WTC11 (cell line): ENCODE results near the gene COL12A1. TPM values are rescaled to one million over a fixed set of nuclear protein-coding genes. Genes with fewer than 3 reads are reported as not detected.
A peak's percentile ranks its signal among the peaks of the same experiment; 100 is the strongest.

Source experiments
- ATAC-seq: fragments of 200-7000 bp; cut with Tn5 transposase; 2 replicates; pipeline ENCODE4 v1.10.0; 2021; ENCODE audit warnings: mild to moderate bottlenecking, moderate library complexity
- CTCF ChIA-PET: fragments of 300-600 bp; sonication (Branson Sonifier 250); formaldehyde crosslinking; loops from one replicate; lab custom pipeline; 2021; ENCODE audit warnings: antibody characterized with exemption; lab: Charles Lee
- POLR2A ChIA-PET: fragments of 350-600 bp; sonication (Branson Sonifier 250); formaldehyde crosslinking; loops from one replicate; lab custom pipeline; 2021; ENCODE audit warnings: antibody characterized with exemption; lab: Charles Lee
- DNase-seq: peaks from one replicate; pipeline ENCODE4 v3.0.0; 2021; ENCODE audit warnings: low spot score
- H3K27ac Mint-ChIP-seq: 2 replicates; pipeline ENCODE4 v1.8.0; 2021; ENCODE audit warnings: mixed read lengths
- H3K27me3 Mint-ChIP-seq: 2 replicates; pipeline ENCODE4 v1.8.0; 2021; ENCODE audit warnings: low read depth, mild to moderate bottlenecking, moderate library complexity, mixed read lengths
- H3K36me3 Mint-ChIP-seq: 2 replicates; pipeline ENCODE4 v1.8.0; 2021; ENCODE audit warnings: mixed read lengths
- H3K4me1 Mint-ChIP-seq: 2 replicates; pipeline ENCODE4 v1.8.0; 2022; ENCODE audit warnings: mixed read lengths
- H3K4me3 Mint-ChIP-seq: 2 replicates; pipeline ENCODE4 v1.8.0; 2021; ENCODE audit warnings: mild to moderate bottlenecking, moderate library complexity, mixed read lengths
- H3K9me3 Mint-ChIP-seq: 2 replicates; pipeline ENCODE4 v1.8.0; 2021; ENCODE audit warnings: mixed read lengths
- ARID4B ChIP-seq: sonication (generic); formaldehyde crosslinking; IDR thresholded peaks from 2 replicates; pipeline ENCODE4 v1.8.0; 2023; ENCODE audit warnings: missing genetic modification reagents, mild to moderate bottlenecking, borderline replicate concordance
- ATF1 ChIP-seq: sonication (generic); formaldehyde crosslinking; IDR thresholded peaks from 2 replicates; pipeline ENCODE4 v1.8.1; 2023; ENCODE audit warnings: mild to moderate bottlenecking, moderate library complexity, missing genetic modification reagents
- CDX4 ChIP-seq: fragments of 250-450 bp; sonication (Bioruptor Pico); IDR thresholded peaks from 2 replicates; pipeline ENCODE4 v1.9.0; 2021; ENCODE audit warnings: moderate library complexity, mild to moderate bottlenecking, inconsistent platforms, borderline replicate concordance
- E2F4 ChIP-seq: sonication (generic); formaldehyde crosslinking; IDR thresholded peaks from 2 replicates; pipeline ENCODE4 v1.8.1; 2022; ENCODE audit warnings: low read depth, mild to moderate bottlenecking, moderate library complexity, missing genetic modification reagents, borderline replicate concordance
- GABPB1 ChIP-seq: sonication (generic); formaldehyde crosslinking; IDR thresholded peaks from 2 replicates; pipeline ENCODE4 v1.8.1; 2023; ENCODE audit warnings: mild to moderate bottlenecking, missing genetic modification reagents
- JUN ChIP-seq: sonication (generic); formaldehyde crosslinking; IDR thresholded peaks from 2 replicates; pipeline ENCODE4 v1.8.0; 2023; ENCODE audit warnings: mild to moderate bottlenecking, missing genetic modification reagents
- STAT6 ChIP-seq: sonication (generic); formaldehyde crosslinking; conservative IDR thresholded peaks from 2 replicates; pipeline ENCODE4 v1.8.1; 2023; ENCODE audit warnings: mild to moderate bottlenecking, low read depth, missing genetic modification reagents, moderate library complexity
- total RNA-seq: library from RNA; stranded (reverse); gene quantifications from 3 replicates; pipeline ENCODE4 v1.2.3, GENCODE V29; 2021
- TF ChIP-seq, protein P1 (sequence below): fragments of 200-600 bp; IDR thresholded peaks from 2 replicates; pipeline ENCODE4 v1.8.0; 2022; ENCODE audit warnings: antibody characterized with exemption
- TF ChIP-seq, protein P2 (sequence below): sonication (generic); formaldehyde crosslinking; IDR thresholded peaks from 2 replicates; pipeline ENCODE4 v1.8.1; 2023; ENCODE audit warnings: mild to moderate bottlenecking, missing genetic modification reagents
- TF ChIP-seq, protein P3 (sequence below): sonication (generic); formaldehyde crosslinking; IDR thresholded peaks from 2 replicates; pipeline ENCODE4 v1.8.1; 2023; ENCODE audit warnings: mild to moderate bottlenecking, missing genetic modification reagents, borderline replicate concordance

Gene COL12A1
- total RNA-seq, 1 experiment from 2014 or later = 1.1 TPM

GRCh38 chr6:75204959-75205775 is 686 bp downstream of the COL12A1 start:
- peak; percentile 52 for DNase-seq
- H3K27ac Mint-ChIP-seq = no peak overlapping the region
- POLR2A ChIA-PET = no interaction called here
- no peaks in the 10 kb centered on the region for H3K36me3 Mint-ChIP-seq
- H3K27me3 Mint-ChIP-seq = peaks cover 95% of the 10 kb centered on the region
- ATAC-seq = peak; percentile 1; the same call in 1 of the 2 replicates
- no peaks in the 10 kb centered on the region for H3K9me3 Mint-ChIP-seq
- CTCF ChIA-PET = interaction anchor here (0.6 to 3.0 kb wide), 12 partner anchors 21 to 1466 kb away, joined by 3 to 18 read pairs (median 4); partner anchors contain the start of gene COX7A2
- H3K4me1 Mint-ChIP-seq = peaks cover 58% of the 10 kb centered on the region
- H3K4me3 Mint-ChIP-seq = peak overlapping the region; percentile 85
- 0 out of 2 replicates have a peak, but pooled peaks have one; percentile 27 for TF ChIP-seq ARID4B (CRISPR knock-in tag)
- no peak for TF ChIP-seq E2F4 (CRISPR knock-in tag)
- no peak for TF ChIP-seq GABPB1 (CRISPR knock-in tag)

DNA sequence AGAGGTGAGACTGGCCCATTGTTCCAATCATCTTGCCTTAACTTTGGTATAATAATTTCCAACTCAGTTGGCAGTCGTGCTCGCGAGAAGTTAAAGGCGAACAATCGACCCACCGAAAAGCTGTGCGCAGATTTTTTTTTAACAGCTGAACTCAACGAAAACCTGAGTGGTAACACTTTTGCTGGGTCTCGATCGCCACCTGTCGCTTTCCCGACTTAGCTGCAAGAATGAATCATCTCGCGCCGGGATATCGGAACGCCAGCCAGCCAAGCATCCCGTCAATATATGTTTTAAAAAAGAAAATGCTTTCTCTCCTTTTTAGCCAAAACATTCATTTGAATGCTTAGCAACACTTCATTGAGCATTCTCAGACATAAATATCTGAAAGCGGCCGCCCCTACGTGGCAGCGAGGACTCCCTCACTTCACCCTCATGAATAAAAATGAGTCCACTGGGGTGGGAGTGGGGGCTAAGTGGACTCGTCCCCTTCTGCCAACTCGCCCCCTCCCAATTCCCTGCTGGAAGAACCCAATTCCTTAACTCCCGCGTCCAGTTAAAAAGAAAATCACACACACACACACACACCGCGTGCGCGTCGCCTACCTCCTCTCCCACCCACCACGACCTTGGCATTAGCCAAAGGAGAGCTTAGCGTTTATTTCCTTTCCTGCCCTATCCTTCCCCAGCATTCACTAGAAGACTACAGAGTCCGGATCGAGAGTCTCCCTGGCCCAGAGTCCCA is 1.5 kb downstream of the COL12A1 start:
- Mint-ChIP-seq H3K4me1 (peaks cover 51% of the 10 kb centered on the region), H3K9me3 (no peaks in the 10 kb centered on the region), H3K4me3 (peak overlapping the region; percentile 85), H3K27me3 (peaks cover 90% of the 10 kb centered on the region), H3K27ac (no peak overlapping the region), H3K36me3 (no peaks in the 10 kb centered on the region)
- ChIA-PET CTCF (interaction anchor here (0.6 to 3.0 kb wide), 20 partner anchors 20 to 1465 kb away, joined by 3 to 18 read pairs (median 4); no protein-coding TSS in a partner anchor), POLR2A (interaction anchor here (0.9 kb wide), 1 partner anchor 419 kb away, joined by 3 read pairs; no protein-coding TSS in a partner anchor)
- ATAC-seq (peak; percentile 2; the same call in 1 of the 2 replicates), DNase-seq (peak; percentile 78)
- TF ChIP-seq STAT6 (CRISPR knock-in tag) = no peak
- TF ChIP-seq, protein P1, sequence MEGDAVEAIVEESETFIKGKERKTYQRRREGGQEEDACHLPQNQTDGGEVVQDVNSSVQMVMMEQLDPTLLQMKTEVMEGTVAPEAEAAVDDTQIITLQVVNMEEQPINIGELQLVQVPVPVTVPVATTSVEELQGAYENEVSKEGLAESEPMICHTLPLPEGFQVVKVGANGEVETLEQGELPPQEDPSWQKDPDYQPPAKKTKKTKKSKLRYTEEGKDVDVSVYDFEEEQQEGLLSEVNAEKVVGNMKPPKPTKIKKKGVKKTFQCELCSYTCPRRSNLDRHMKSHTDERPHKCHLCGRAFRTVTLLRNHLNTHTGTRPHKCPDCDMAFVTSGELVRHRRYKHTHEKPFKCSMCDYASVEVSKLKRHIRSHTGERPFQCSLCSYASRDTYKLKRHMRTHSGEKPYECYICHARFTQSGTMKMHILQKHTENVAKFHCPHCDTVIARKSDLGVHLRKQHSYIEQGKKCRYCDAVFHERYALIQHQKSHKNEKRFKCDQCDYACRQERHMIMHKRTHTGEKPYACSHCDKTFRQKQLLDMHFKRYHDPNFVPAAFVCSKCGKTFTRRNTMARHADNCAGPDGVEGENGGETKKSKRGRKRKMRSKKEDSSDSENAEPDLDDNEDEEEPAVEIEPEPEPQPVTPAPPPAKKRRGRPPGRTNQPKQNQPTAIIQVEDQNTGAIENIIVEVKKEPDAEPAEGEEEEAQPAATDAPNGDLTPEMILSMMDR = peak; percentile 57

- H3K36me3 Mint-ChIP-seq = no peaks in the 10 kb centered on the region
- peaks cover 85% of the 10 kb centered on the region for H3K27me3 Mint-ChIP-seq
- no peak for ATAC-seq
- DNase-seq = no peak
- ChIA-PET CTCF (interaction anchor here (0.6 to 3.0 kb wide), 14 partner anchors 23 to 1234 kb away, joined by 3 to 18 read pairs (median 4); no protein-coding TSS in a partner anchor), POLR2A (interaction anchor here (0.9 kb wide), 1 partner anchor 419 kb away, joined by 3 read pairs; no protein-coding TSS in a partner anchor)
- H3K27ac Mint-ChIP-seq = no peak overlapping the region
- no peak overlapping the region for H3K4me3 Mint-ChIP-seq
- peaks cover 45% of the 10 kb centered on the region for H3K4me1 Mint-ChIP-seq
- no peaks in the 10 kb centered on the region for H3K9me3 Mint-ChIP-seq
- TF ChIP-seq JUN (CRISPR knock-in tag) (no peak), ATF1 (CRISPR knock-in tag) (no peak), CDX4 (no peak)
- TF ChIP-seq, protein P2, sequence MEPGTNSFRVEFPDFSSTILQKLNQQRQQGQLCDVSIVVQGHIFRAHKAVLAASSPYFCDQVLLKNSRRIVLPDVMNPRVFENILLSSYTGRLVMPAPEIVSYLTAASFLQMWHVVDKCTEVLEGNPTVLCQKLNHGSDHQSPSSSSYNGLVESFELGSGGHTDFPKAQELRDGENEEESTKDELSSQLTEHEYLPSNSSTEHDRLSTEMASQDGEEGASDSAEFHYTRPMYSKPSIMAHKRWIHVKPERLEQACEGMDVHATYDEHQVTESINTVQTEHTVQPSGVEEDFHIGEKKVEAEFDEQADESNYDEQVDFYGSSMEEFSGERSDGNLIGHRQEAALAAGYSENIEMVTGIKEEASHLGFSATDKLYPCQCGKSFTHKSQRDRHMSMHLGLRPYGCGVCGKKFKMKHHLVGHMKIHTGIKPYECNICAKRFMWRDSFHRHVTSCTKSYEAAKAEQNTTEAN (CRISPR knock-in tag) = no peak
- TF ChIP-seq, protein P3, sequence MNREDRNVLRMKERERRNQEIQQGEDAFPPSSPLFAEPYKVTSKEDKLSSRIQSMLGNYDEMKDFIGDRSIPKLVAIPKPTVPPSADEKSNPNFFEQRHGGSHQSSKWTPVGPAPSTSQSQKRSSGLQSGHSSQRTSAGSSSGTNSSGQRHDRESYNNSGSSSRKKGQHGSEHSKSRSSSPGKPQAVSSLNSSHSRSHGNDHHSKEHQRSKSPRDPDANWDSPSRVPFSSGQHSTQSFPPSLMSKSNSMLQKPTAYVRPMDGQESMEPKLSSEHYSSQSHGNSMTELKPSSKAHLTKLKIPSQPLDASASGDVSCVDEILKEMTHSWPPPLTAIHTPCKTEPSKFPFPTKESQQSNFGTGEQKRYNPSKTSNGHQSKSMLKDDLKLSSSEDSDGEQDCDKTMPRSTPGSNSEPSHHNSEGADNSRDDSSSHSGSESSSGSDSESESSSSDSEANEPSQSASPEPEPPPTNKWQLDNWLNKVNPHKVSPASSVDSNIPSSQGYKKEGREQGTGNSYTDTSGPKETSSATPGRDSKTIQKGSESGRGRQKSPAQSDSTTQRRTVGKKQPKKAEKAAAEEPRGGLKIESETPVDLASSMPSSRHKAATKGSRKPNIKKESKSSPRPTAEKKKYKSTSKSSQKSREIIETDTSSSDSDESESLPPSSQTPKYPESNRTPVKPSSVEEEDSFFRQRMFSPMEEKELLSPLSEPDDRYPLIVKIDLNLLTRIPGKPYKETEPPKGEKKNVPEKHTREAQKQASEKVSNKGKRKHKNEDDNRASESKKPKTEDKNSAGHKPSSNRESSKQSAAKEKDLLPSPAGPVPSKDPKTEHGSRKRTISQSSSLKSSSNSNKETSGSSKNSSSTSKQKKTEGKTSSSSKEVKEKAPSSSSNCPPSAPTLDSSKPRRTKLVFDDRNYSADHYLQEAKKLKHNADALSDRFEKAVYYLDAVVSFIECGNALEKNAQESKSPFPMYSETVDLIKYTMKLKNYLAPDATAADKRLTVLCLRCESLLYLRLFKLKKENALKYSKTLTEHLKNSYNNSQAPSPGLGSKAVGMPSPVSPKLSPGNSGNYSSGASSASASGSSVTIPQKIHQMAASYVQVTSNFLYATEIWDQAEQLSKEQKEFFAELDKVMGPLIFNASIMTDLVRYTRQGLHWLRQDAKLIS (CRISPR knock-in tag) = no peak
These were observed 2.1 kb downstream of the COL12A1 start for GRCh38 chr6:75203721-75204120.
